GM19468 (cell line): ENCODE results near the gene DIO2.

Experiments used
- ATAC-seq: cut with Tn5 transposase; IDR thresholded peaks from one replicate; pipeline ENCODE4 v1.9.1; 2021; ENCODE audit warnings: mild to moderate bottlenecking, moderate library complexity, moderate number of reproducible peaks; ENCODE audit not compliant: unreplicated experiment; ENCODE audit errors: extremely low read depth

DIO2 gene

GRCh38 chr14:80211153-80212022 is at the start of gene DIO2:
Gene DIO2 (minus strand): TSS chr14:80211504. CDS start chr14:80211472, 32 bp downstream.
- no peak for ATAC-seq

GRCh38 chr14:80260645-80261044 is 49.3 kb upstream of the DIO2 start:
- no peak for ATAC-seq

GRCh38 chr14:80239631-80240030 is 28.3 kb upstream of the DIO2 start:
- ATAC-seq = no peak

DNA sequence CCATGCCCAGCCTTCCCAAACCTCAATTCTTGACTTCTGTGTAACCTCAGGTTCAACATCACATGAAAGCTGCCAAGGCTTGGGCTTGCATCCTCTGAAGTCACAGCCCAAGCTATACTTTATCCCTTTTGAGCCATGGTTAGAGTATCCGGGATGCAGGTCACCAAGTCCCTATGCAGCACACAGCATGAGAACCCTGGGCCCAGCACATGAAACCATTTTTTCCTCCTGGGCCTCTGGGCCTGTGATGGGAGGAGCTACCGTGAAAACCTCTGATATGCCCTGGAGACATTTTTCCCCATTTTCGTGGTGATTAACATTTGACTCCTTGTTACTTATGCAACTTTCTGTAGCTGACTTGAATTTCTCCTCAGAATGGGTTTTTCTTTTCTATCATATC is 25.8 kb upstream of the DIO2 start:
- no peak for ATAC-seq

DNA sequence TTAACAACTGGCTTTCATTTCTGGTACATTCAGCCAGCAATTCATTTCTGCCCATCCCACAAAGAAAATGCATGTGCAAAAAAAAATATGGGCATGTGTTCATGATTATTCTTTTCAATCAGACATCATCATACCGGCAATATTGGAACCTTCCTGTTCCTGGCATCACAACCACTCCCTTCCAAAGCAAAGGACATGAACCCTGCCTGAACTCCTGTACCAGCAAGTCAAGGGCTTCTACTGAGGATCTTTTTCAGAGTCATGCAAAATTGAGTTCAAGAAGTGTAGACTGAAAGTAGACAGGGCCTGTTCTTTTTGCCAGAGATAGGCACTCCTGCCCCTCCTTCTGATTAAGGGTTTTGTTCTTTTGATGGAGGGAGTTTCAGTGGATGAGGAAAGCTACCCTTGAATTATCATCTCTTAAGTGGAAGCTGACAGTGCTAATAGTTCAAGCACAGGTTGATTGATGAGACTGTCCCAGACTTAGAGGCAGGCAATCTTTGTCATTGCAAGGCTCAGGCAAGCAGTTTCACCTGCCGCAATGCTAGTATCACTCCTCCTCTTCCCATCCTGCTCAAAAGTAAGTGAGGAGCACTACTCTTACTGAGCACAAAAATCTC is 22.3 kb upstream of the DIO2 start:
- no peak for ATAC-seq

GRCh38 chr14:80231702-80232101 is 20.4 kb upstream of the DIO2 start:
- ATAC-seq = no peak

DNA sequence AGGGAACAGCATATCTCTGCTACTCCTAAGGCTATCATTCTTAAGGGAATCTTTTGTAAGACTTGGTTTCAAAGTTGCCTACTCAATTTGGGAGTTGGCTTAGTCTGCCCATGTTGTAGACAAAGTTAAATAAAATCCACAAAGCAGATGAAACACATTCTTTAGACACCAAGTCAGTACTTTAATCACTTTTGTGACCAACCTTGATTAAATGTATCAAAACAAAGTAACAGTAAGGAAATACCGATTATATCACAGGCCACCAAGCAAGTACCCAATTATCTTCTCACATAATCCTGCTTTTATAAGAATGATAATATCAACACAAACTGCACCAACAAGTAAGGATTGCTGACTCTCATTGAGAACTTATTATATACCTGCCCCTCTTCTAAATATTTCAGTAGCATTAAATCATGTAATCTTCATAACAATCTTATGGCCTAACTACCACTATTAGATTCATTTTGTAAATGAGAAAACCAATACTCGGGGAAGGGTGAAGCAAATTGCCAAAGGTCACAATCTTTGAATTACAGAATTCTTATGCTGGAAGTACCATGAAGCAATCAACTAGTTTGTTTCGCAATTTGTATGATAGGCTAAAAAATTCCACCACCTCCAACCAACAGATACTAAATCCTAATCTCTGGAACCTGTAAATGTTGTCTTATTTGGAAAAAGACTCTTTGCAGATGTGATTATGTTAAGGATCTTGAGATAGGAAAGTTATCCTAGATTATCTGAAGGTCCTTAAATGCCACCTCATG is 12.6 kb upstream of the DIO2 start:
- no peak for ATAC-seq

DNA sequence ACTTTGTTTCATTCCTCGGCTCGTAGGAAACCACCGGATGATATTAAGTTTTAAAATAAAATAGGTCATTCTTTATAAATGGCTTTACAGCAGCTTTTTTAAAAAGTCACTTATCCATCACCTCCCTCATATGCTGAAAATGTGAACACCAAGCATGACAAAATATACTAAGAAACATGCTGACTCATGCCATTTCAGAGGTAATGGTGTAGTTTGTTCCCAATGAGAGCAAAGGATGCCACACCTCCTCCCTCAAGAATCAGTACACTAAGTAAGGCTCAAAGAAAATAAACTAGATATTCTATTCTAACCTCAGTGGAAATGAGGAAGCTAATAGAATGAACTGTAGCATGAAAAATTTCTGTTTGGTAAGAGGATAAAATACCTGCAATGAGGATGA is 5.5 kb upstream of the DIO2 start:
- no peak for ATAC-seq

DNA sequence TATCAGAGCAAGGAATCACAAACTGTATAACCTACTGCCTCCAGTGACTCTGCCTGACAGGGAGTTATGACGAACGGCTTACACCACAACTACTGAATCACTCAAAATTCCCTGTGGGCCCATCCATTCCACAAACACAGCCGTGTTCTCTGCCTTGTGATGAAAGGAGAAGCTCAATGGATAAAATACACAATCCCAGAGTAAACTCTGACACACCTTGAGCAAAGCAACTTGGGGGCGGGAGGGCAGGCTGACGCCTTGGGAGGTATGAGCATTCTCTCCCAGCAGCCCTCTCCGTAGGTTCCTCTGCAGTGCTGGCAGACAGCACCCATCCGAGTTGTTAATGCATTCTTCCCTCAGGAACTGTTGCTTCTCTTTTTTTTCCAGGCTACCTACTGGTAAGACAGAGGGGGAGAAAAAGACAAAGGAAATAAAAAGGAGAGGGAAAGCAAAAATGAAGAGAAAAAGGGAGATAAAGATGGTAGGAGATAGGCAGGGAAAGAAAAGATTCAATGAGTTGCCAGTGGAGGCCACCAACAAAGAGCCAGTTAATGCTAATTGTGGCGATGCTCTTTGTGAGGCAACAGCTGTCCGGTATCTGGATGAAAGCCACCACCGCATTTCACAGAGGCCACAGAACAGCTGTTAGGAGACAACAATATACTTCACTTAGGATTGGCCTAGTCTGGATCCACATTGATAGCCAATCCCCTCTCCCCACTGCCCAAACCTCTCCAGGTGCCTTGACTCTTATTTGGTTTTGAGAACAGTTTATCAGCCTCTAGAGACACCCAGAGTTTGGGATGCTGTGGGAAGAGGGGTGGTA is 4.7 kb upstream of the DIO2 start:
- ATAC-seq = no peak

GRCh38 chr14:80215081-80215480 is 3.8 kb upstream of the DIO2 start:
- no peak for ATAC-seq

GRCh38 chr14:80213602-80214001 is 2.3 kb upstream of the DIO2 start:
- ATAC-seq = no peak

DNA sequence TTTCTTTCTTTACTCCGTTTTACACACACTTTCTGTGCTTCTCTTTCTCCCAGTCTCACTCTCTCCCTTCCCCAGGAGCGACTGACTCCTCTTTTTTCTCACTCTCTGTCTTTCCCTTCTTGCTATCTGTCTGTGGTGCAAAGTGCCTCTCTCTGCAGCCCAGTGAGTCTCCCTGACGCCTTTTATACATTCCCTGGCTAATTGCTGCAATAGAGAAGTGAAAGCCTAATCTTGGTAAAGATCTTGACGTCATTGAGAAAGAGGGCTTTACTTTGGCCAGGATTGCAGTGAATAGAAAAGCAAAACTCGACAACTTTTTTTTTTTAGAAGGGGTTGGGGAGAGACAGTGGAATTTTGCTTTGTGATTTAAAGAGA is 706 bp upstream of the DIO2 start:
- no peak for ATAC-seq

- no peak for ATAC-seq
Observed at GRCh38 chr14:80208461-80208860, 2.8 kb downstream of the DIO2 start.

DNA sequence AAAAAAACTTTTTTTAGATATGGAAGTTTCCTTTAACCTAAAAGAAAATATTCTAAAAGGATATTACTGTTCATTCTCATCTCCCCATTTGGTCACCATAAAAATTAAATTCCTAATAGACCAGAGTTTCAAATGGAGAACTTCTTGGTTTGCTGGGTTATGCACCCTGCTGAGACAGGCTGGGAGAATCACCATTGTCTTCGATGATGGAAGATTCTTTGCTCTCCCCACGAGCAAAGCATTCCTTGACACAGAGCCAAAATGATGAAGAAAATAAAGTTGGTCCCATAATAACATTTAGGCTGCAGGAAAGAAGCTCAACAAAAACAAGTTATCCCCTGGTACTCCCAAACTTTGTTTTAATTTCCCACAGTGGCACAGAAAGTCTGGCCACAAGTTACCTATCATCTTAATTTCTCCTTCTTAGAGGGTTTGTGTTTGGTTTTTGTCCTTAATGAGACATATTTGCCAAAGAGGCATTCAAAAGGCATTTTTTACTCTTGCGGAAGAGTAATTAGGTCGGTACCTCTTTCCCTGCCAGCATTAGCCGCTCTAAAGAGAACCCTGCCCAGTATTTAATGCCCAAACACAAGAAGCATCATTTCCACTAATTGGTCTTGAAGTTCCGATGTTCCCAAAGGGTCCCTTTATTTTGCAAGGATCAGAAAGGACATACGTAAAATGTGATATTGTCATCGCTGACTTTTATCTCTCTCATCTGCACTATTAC is 4.8 kb downstream of the DIO2 start:
- no peak for ATAC-seq

- no peak for ATAC-seq
Observed at GRCh38 chr14:80202888-80203562, 8.3 kb downstream of the DIO2 start.

GRCh38 chr14:80200093-80200492 is 11.2 kb downstream of the DIO2 start:
- no peak for ATAC-seq

DNA sequence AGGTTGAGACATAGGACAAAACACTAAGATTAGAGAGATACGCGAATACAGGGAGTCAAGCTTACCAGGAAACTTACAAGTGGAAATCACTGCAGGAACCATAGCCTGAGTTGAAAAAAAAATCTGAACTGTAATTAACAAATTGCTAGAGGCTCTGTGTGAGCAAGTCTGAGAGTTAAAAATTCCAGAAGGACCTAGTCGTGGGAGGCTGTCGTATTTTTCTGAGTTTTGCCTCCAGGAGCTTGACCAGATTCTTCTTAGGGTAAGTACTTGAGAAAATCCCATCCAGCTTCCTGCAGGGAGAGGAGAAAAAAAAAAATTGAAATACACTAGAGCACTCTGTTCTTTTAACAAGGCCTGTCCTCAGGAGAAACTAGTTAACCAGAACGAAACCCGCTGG is 22.7 kb downstream of the DIO2 start:
- ATAC-seq = no peak

GRCh38 chr14:80186301-80186800 is 25.0 kb downstream of the DIO2 start:
- no peak for ATAC-seq

GRCh38 chr14:80176893-80177292 is 34.4 kb downstream of the DIO2 start:
- ATAC-seq = no peak
